Measurements from ENCODE around the gene ATXN3L.

DNA sequence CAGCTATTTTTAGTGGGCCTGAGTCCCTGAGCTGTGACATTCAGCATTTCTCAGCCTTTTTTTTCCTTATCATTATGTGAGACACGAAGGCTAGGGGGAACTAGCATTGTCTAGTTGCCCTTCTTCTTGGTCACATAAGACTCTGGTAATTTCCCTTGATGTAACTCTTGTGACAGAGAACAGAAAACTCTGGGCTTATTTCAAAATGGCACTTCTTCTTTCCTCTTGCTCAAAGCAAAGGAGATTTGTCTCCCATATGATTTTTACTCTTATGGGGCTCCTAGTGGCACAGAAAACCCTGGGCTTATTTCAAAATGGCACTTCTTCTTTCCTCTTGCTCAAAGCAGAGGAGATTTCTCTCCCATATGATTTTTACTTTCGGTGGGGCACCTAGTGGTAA lies 14.7 kb downstream of the ATXN3L start:
- TF ChIP-seq, protein P1, sequence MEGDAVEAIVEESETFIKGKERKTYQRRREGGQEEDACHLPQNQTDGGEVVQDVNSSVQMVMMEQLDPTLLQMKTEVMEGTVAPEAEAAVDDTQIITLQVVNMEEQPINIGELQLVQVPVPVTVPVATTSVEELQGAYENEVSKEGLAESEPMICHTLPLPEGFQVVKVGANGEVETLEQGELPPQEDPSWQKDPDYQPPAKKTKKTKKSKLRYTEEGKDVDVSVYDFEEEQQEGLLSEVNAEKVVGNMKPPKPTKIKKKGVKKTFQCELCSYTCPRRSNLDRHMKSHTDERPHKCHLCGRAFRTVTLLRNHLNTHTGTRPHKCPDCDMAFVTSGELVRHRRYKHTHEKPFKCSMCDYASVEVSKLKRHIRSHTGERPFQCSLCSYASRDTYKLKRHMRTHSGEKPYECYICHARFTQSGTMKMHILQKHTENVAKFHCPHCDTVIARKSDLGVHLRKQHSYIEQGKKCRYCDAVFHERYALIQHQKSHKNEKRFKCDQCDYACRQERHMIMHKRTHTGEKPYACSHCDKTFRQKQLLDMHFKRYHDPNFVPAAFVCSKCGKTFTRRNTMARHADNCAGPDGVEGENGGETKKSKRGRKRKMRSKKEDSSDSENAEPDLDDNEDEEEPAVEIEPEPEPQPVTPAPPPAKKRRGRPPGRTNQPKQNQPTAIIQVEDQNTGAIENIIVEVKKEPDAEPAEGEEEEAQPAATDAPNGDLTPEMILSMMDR (conservative IDR thresholded peaks at IDR 0.05; ENCODE audit: low read length), result no peak
- TF ChIP-seq EZH2phosphoT487 (IDR thresholded peaks at IDR 0.05; ENCODE audit: borderline replicate concordance, low read depth, low read length), result no peak
